GM10266 (cell line): ENCODE measurements around the gene ZNRF3.
"Not testable (repeated sequence)": the region's sequence is repeated elsewhere in the genome, so short reads cannot be mapped to it uniquely, and the experiment has no call there.

Experiments used
- DNase-seq: peaks from one replicate; pipeline ENCODE4 v3.0.0; 2012; ENCODE audit errors: extremely low spot score
- TF ChIP-seq, protein P1 (sequence below): IDR thresholded peaks from 2 replicates; pipeline ENCODE4 v1.5.1; 2012; ENCODE audit warnings: mild to moderate bottlenecking, low read depth; ENCODE audit not compliant: control insufficient read depth, insufficient read depth; ENCODE audit errors: missing control alignments

Gene ZNRF3

DNA sequence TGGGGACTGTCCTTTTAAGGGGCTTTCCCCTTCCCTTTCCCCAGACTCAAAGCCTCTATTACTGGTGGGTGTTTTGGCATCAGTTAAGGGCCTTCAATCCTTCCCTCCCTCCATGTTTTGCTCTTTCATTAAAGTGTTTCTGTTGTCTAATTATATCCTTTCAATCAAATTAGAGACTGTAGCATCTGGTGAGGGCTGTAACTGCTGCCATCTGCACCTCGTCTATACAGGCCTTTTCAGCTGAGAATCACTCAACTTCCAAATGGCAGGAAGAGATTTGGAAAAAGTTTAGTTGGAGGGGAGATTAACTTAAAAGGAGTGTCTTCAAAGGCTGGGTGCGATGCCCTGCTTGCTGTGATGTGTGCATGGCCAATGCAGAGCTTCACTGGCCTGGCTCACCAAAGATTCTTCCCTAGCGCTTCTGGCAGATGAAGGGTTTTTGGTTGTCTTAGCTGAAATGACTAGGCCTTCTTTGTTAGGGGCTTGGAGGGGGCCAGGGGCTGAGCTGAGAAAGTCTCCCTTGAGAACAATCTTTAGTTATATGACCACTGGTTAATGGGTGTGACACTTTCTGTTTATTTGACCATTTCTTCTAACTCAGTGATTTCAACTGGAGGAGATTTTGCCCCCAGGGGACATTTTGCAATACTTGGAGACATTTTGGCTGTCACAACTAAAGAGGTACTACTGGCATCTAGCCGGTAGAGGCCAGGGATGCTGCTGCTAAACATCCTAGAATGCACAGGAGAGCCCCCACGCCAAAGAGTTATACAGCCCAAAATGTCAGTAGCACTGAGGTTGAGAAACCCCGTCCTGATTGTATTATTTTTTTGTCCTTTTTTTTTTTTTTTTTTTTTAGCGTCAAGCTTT is 197.0 kb downstream of the ZNRF3 start:
- TF ChIP-seq, protein P1, sequence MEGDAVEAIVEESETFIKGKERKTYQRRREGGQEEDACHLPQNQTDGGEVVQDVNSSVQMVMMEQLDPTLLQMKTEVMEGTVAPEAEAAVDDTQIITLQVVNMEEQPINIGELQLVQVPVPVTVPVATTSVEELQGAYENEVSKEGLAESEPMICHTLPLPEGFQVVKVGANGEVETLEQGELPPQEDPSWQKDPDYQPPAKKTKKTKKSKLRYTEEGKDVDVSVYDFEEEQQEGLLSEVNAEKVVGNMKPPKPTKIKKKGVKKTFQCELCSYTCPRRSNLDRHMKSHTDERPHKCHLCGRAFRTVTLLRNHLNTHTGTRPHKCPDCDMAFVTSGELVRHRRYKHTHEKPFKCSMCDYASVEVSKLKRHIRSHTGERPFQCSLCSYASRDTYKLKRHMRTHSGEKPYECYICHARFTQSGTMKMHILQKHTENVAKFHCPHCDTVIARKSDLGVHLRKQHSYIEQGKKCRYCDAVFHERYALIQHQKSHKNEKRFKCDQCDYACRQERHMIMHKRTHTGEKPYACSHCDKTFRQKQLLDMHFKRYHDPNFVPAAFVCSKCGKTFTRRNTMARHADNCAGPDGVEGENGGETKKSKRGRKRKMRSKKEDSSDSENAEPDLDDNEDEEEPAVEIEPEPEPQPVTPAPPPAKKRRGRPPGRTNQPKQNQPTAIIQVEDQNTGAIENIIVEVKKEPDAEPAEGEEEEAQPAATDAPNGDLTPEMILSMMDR, result no peak
- DNase-seq, result no peak

DNA sequence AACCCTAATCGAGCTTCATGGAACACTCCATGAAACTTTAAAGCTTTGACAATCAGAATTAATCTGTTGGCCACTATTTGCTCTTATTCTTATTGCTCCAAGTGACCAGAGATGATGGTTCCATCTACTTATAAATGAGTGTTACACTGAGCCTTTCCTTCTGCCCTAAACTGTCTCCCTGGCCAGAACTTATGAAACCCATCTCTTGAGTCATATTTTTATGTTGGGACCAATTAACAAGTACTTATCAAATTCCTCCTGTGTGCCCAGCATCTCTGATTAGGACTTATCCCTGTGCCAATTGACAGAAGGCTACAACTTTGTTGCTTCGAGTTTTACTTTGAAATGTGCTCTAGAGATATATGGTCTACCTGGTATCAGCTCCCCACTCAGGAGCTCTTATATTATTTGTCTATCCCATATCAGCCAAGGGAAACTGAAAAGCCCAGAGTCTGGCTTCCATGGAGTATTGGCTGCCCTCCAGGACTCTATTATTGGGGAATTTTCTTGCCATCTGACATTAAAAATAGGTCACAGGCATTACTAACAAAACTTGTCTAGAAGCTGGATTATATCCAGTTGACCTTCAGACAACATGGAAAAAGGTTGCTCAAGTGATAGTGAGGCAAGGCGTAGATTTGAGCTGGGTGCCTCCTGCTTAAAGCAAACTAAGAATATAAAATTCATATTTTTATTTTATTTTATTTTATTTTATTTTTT is 198.3 kb downstream of the ZNRF3 start:
- no peak for DNase-seq
- TF ChIP-seq, protein P1, result no peak

DNA sequence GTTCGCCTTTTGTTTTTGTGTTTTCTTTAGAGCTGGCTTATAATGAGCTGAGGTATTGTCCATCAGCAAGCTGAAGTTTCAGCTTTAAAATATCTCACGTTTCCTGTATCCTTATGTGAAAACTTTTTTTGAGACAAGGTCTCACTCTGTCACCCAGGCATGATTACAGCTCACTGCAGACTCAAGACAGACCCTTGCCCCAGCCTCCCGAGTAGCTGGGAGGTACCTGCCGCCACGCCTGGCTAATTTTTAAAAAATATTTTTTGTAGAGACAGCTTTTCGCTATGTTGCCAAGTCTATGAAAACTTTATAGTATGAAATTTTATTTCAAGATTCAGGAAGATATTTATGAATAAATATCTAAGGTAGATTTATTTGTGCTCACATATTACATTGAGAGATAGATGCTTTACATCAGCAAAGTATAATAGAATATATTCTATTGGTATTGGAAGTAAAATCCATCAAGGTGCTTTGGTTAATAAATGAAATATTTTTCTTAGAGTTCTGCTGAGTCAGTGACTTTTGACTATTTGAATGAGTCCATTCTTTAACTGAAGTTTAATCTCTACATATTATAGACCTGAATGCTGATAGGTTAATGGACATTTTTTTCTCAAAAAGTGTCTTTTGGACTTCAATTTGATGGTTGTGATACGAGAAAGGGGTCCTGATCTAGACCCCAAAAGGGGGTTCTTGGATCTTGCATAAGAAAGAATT is 199.6 kb downstream of the ZNRF3 start:
- DNase-seq, result no peak
- TF ChIP-seq, protein P1, result no peak

DNA sequence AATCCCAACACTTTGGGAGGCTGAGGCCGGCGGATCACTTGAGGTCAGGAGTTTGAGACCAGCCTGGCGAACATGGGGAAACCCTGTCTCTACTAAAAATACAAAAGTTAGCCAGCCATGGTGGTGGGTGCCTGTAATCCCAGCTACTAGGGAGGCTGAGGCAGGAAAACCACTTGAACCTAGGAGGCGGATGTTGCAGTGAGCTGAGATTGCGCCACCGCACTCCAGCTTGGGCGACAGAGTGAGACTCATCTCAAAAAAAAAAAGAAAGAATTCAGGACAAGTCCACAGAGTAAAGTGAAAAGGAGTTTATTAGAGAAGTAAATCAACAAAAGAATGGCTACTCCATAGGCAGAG is 200.2 kb downstream of the ZNRF3 start:
- not testable (repeated sequence) for DNase-seq

DNA sequence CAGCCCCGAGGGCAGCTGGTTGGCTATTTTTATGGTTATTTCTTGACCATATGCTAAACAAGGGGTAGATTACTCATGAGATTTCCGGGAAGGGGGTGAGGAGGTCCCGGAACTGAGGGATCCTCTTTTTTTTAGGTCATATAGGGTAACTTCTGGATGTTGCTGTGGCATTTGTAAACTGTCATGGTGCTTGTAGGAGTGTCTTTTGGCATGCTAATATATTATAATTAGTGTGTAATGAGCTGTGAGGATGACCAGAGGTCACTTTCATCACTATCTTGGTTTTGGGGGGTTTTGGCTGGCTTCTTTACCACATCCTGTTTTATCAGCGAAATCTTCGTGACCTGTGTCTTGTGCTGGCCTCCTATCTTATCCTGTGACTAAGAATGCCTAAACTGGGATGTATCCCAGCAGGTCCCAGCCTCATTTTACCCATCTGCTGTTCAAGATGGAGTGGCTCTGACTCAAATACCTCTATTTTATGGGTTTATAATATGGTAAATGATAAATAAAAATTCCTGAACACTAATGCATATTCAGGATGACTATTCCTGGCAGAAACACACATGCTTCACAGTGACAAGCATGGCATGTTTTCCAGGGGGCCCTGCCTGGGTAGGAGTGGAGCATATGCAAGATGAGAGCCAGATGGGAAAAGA is 200.7 kb downstream of the ZNRF3 start:
- TF ChIP-seq, protein P1, result no peak
- no peak for DNase-seq

DNA sequence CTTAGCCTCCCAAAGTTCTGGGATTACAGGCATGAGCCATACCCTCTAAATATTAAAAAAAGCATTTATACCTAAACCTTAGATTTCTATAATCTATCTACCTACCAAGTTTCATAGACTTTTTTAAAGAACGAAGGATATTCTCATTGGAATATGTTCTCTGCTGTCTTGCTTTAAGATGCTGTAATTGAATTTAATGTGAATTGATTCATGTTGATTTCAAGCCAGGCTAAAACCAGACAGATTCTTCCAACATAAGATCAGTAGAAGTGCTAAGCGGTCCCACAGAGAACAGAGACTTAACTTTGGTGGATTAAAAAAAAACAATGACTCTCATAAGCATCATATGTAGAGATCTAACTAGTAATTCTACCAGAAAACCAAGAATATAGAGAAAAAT is 203.6 kb downstream of the ZNRF3 start:
- no peak for DNase-seq
- TF ChIP-seq, protein P1, result no peak

DNA sequence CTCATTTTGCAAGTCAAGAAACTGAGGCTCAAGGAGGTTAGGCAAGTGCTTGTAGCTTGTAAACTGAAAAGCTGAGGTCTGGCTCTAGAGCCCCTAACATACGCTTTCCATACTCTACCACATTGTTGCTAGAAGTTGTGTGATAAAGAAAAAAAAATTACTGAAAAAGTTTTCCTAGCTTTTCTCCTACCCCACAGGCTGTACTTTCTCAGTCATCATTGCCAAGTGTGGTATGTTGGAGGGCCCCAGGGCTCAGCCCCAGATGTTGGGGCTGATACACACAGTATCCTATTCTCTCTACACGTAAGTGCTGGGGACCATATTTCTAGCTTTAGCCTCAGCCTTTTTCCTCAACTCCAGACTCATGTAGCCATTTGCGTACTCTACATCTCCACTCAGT is 205.4 kb downstream of the ZNRF3 start:
- TF ChIP-seq, protein P1, result no peak
- no peak for DNase-seq
